Activated CD8-positive, alpha-beta memory T cell treated with anti-CD3 and anti-CD28 coated beads, Interleukin-2, amount 50 U/mL, for 24 hours (primary cell): Measurements from ENCODE around the gene PLPPR4.
"Not testable (repeated sequence)": the region's sequence is repeated elsewhere in the genome, so short reads cannot be mapped to it uniquely, and the experiment has no call there.

Source experiments
- DNase-seq: peaks from one replicate; pipeline ENCODE4 v3.0.0-alpha.2; 2020; ENCODE audit errors: extremely low read depth

PLPPR4 gene

DNA sequence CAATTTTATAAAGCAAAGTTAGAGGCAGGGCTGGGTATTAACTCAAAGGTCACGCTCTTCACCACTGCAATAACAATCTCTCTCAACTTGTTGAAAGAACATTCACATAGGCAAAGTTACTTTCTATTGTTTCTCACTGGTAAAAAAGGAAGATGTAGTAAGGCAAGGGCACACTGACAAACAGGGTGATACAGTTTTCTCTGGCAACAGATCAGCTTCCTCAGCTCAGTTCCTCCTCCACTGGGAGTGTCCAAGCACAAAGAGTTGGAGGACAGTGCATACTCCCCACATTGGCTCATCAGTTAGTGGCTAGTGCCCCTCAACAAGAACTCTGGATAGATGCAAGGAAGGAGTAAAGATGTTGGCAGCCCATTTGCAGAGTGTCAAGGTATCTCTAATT, 3.7 kb downstream of the PLPPR4 start:
- DNase-seq, result no peak

DNA sequence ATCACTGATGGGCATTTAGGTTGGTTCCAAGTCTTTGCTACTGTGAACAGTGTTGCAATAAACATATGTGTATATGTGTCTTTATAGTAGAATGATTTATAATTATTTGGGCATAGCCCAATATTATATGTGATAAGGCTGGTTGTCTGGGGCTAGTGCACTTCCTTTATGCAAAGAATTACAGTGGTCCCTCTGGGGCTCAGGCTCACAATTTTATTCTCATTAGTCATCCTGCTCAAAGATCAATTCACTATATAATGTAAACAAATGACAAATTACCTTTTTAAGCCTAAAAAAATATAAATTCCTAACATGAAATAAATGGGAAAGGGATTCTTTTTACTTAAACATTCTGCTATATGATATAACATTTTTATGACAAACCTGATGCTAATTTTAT, 5.0 kb downstream of the PLPPR4 start:
- DNase-seq, result no peak

DNA sequence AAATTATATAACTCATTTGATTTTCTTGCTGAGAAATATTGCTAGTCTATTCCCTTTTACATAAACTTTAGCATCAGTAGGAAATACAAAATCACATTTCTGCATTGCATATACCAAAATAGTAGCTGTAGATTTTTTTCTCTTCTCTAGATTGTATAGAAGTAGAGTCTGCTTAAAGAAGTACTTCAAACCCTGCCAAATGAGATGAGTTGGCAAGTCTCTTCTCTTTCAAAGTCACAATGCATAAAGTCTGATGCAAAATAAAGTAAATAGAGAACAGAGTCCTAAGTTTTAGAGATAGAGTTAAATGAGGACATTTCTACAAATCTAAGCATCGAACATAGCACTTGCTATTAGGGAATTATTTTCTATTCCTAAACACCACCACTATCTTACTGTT, 6.4 kb downstream of the PLPPR4 start:
- no peak for DNase-seq

DNA sequence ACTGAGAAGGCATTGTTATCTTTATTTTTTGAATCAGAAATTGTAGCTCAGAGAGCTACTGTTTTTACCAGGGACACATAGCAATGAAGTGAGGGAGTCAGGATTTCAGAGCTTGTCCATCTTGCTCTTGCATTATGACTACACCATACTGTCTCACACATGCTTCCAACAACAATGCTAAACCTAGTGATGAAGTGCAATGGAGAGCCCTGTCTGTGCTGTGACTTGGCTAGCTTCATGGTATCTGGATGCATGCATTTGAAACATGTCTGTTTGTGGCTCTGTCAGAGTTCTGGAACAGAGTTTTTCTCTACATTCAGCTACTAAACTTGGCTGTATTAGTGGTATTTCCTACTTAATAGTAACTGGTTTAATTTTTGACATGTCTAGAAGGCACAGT, 7.0 kb downstream of the PLPPR4 start:
- DNase-seq, result no peak

DNA sequence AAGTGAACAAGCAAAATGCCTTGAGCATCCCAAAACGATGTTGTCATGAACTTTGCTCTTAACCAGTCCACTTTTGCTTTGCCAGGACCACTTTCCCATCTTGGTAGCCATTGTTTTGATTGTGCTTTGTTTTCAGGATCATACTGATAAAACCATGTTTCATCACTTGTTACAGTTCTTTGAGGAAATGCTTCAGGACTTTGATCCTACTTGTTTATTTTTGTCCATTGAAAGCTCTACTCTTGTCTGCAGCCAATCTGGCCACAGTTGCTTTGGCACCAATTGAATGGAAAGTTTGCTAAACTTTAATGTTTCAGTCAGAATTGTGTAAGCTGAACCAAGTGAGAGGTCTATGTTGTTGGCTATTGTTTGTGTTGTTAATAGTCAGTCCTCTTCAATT, 12.8 kb downstream of the PLPPR4 start:
- no peak for DNase-seq

DNA sequence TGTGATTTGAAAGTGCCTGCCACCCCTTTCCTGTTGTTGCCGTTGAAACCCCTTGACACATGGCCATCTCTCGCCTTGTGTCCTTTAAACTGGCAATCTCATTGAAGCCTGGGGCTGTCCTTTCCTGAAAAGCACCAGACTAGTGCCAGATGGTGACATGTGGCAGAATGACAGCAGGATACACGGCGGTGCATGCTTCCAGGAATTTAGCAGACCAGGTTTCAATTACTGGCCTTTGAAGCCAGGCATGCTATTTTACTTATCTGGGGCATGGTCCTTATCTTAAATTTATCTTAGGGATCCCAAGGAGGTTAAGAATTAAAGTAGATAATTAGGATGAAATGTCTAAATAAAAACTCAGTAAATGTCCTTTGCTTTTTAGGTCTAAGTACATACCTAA, 15.2 kb downstream of the PLPPR4 start:
- no peak for DNase-seq

DNA sequence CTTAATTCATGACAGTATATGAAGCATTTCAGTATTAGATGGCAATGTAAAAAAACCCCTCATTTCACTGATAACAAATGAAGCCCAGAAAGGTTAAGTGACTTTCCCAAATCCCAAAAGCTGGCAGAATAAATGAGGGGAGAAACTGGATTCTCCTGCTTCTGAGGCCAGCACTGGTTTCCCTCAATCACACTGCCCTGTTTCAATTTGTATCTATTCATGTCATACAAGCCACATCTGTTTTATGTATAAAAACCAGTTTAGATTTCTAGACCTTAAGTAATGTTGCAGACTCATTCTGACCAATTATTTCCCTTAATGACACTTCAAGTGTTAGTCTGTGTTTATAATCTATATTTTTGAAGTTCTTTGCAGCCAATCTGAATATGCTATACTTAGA, 16.8 kb downstream of the PLPPR4 start:
- DNase-seq, result no peak

DNA sequence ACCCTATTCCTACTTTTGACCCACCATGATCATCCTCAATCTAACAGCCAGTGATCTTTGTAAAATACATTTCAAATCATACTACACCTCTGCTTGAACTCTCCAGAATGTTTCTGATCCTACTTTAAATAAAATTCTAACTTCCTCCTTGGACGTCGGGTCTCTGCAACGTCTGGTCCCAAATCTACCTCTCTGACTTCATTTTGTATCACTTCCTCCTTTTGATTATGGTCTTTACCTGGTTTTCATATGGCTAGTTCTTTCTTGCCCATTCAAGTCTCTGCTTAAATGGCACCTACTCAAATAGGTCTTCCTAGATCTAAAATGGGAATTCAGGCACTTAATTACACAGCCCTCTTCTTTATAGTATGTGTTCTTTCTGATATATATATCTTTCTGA, 18.2 kb downstream of the PLPPR4 start:
- no peak for DNase-seq

DNA sequence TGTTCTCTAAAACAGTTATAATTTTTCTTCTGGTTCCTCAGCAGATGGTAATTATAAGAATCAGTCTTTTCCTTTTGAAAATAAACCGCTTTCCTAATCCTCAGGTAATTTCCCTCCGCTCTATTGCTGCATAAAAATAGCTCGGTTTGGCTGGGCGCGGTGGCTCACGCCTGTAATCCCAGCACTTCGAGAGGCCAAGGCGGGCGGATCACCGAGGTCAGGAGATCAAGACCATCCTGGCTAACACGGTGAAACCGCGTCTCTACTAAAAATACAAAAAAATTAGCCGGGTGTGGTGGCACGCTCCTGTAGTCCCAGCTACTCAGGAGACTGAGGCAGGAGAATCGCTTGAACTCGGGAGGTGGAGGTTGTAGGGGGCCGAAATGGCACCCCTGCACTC, 19.2 kb downstream of the PLPPR4 start:
- not testable (repeated sequence) for DNase-seq

DNA sequence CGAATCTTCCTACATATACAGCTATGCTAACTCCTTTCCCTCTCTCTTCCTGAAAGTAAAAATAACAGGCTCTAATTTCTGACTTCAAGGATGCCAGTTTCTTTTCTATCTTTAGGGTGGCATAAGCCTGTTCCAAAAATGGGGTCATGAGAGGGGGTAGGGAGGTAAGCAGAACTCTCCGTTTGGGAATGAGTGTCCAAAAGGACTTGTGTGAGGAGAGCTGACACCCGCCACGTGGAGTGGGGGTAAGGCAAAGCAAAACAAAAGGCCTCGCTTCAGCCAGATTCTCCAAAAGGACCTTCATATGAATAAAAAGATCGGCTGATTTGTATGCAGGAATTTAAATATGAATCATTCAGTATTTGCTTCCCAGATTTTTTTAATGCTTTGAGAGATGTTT, 28.6 kb downstream of the PLPPR4 start:
- DNase-seq, result no peak

DNA sequence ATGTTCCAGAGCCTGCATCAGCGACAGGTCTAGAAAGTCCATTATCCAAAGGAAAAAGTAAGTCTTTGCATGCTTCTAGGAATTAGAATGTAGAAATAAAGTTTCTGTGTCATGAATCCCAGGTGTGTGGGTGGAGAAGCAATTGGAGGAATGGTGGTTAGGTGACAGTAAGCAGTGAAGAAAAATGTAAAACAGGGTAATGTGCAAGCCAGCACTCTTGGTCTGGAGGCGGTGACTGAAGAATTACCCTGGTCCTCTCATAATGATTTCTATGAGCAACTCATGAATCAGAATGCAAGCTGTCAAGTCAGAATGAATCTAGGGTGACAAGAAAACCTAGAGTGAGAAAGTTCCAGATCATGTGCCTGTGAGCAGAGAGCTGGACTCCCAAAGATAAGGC, 33.6 kb downstream of the PLPPR4 start:
- no peak for DNase-seq

DNA sequence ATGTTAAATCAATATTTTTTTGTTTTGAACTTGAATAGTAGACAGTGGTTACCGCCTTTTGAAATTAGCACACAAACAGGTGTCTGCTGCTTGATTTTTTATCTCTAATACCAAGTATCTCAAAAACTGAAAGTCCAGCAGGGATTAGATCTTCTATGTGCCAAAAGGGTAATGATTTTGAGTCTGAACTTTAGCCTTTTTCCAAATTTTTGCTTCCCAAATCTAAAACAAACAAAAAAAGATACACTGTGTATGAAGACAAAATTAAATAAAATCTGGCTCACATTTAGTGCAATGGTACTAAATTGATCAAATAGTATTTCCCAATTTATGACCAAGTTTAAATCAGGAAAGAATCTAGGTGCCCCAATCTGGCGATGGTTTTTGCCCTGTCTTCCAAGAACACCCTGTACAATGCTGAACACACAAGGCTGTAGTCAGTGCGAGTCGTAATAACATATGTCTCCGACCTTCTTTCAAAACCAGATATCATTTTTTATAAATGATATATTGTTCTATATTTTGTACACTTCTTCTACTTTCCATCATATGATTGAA, 40.5 kb downstream of the PLPPR4 start:
- no peak for DNase-seq

DNA sequence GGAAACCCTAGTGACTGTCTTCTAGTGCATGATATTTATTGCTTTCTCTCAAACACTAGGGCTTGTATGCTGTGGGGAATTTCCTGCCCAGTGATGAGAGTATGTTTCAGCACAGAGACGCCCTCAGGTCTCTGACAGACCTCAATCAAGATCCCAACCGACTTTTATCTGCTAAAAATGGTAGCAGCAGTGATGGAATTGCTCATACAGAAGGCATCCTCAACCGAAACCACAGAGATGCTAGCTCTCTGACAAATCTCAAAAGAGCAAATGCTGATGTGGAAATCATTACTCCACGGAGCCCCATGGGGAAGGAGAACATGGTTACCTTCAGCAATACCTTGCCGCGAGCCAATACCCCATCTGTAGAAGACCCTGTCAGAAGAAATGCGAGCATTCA, 41.3 kb downstream of the PLPPR4 start:
- DNase-seq, result no peak

DNA sequence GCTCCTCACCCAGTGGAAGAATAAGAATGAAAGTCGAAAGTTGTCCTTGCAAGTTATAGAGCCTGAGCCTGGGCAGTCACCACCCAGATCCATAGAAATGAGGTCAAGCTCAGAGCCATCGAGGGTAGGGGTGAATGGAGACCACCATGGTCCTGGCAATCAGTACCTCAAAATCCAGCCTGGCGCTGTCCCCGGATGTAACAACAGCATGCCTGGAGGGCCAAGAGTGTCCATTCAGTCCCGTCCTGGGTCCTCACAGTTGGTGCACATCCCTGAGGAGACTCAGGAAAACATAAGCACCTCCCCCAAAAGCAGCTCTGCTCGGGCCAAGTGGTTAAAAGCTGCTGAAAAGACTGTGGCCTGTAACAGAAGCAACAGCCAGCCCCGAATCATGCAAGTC, 41.8 kb downstream of the PLPPR4 start:
- DNase-seq, result no peak

DNA sequence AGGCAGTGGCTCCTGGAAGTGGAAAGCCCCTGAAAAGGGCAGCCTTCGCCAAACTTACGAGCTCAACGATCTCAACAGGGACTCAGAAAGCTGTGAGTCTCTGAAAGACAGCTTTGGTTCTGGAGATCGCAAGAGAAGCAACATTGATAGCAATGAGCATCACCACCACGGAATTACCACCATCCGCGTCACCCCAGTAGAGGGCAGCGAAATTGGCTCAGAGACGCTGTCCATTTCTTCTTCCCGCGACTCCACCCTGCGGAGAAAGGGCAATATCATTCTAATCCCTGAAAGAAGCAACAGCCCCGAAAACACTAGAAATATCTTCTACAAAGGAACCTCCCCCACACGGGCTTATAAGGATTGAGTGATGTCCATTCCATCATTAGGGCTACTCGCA, 42.4 kb downstream of the PLPPR4 start:
- DNase-seq, result no peak

DNA sequence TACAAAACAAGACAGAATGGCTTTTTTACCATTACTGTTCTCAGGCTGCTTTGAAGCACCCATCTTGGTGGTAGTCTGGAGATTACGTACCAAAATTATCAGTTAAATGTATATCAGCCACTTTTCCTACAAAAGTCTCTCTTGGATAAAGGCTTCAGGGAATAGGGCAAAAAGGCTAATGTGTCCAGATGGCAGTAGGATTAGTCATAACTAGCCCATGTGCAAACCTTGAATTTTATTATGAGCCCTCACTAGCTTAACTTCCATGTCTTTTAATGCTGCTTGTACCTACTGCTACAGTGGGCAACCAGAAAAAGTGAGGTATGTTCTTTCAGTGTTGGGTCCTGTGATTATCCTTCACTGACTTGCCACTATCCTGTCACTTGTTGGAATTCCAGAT, 51.0 kb downstream of the PLPPR4 start:
- no peak for DNase-seq

DNA sequence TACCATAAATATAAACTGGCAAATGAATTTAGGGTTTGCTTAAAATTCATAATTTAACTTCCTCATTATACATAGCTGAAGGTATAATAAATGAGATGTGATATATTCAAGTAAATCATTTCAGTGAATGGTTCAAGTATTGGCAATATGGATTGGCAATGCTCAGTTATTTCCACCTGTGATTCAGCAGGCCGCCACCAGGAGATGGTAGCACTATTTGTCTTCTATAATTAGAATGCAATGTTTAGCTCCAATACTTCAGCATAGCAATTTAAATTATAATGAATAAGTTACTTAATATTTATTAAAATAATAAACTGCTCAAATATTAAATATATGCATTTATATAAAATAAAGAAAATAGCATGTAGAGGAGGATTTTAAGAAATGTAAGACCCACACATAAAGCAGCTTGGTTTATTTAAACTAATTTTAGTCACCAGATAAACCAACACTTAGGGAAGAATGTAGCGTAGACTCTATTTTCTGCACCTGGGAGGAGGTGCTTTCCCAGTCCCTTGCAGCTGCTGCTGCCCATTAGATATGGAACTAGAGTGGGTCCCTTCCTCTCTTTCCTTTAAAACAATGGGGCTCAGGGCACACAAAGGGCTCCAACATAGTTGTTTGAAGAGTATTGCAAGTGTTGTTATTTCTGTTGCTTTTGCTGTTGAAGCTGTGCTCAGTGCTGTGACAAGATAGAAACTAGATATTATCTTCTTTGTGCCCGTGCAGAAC, 62.1 kb downstream of the PLPPR4 start:
- DNase-seq, result no peak

DNA sequence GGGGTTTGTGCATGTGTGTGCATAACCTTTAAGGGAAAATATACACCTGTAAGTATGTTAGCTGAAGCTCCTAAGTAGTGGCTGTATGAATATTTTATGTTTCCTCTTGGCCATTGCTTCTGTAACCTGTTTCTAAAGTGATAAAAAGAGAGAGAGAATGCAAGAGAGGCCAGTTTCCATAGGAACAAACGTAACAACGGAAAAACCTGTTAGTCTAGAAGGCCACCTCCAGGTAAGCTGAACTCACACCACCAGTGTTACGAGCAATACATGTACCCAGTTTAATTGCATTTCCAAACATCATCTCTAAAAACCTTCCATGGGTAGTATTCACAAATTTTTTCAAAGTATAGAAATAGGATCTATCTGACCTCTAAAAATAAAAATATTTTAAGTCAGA, 63.1 kb downstream of the PLPPR4 start:
- DNase-seq, result no peak

DNA sequence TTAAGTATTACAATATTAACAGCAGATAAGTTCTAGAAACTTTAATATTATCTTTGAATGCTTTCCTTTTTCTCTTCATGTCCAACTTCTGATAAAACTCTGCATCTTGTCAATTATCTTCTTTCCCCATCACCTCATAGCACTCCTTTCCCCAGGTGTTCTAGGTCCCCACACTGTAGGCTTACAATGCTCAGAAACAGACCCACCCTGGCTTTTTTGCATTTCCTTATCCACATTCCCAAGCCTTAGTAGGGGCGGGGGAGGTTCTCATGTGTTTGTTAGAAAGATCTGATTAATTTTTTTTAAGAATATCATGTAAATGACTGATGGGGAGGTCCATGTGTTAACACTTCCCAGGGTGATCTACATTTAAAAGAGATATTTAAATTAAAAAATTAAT, 63.9 kb downstream of the PLPPR4 start:
- no peak for DNase-seq

DNA sequence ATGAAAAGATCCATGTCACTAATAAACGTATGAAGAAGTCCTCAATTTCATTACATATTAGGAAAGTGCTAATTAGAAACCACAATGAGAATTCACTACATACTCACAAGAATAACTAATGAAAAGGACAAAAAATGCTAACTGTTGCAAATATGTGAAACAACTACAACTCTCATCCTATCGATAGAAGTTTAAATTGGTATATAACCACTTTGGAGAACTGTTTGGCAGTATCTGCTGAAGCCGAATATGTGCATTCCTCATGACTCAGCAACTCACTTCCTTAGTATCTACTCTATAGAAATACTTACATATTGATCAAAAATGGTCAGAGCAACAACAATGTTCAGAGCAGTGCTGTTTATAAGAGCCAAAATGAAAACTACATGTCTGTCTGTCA, 66.8 kb downstream of the PLPPR4 start:
- no peak for DNase-seq

DNA sequence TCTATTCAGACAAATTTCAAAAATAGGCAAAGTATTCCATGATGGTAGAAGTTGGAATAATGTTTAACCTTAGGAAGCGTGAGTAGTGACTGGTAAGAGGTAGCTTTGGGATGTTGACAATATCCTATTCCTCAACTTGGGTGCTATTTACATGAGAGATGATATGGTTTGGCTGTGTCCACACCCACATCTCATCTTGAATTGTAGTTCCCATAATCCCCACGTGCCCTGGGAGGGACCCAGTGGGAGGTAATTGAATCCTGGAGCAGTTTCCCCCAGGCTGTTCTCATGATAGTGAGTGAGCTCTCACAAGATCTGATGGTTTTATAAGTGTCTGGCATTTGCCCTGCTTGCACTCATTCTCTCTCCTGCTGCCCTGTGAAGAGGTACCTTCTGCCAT, 67.3 kb downstream of the PLPPR4 start:
- DNase-seq, result no peak

DNA sequence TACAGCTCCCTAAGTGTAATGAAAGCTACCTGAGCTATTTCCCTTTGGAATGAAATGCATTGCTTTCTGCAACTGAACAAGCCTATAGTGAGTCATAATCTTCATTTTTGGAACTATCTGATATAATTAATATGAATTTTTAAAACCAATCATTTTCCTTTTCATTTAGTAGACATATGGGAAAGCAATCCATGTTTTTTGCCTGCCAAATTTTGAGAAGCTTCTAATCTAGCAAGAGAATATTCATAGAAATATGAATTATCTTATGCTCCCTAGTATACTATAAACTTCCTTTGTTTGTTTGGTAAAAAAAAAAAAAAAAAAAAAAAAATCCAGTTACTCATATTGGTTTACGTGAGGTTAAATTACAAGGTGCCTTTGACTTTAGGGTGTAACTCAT, 68.3 kb downstream of the PLPPR4 start:
- DNase-seq, result no peak

DNA sequence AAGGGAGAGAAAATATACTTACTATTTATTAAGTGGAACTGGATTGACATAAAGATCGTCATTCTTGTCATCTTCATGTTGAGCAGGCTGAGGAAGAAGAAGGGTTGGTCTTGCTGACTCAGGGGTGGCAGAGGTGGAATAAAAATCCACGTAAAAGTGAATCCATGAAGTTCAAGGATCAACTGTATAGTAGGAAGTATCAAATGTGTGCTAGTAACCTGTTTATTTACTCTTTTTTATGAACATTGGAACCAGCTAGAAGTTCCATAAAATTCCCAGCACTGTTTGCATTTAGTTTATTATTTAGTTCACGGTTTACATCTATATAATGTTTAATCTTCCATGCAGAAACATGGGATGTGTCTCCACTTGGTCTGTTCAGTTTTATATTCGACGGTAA, 70.7 kb downstream of the PLPPR4 start:
- no peak for DNase-seq

DNA sequence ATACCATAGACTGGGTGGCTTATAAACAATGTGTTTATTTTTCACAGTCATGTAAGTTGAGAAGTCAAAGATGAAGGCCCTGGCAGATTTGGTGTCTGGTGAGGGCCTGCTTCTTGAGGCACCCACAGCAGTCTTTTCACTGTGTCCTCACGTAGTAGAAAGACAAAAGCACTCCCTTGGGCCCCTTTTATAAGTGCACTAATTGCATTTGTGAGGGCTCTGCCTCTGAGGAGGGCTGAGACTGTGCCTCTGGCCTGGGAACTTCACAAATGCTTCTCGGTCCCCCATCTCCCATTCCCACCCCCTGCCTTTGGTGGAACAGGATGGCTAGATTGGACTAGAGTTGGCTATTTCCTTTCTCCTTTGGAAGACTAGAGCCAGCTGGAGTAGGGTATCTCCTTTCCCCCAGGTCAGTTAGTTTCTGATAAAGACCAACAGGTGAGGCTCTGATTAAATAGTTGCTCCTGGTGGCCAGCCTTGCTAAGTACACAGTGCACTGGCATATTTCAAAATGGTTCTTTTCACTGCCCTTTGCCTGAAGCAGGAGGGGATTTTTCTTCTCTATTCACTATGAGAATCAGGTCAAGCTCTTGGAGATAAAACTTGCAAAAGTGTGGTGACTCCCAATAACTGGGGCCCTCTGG, 82.9 kb downstream of the PLPPR4 start:
- DNase-seq, result no peak
